Stimulated activated CD8-positive, alpha-beta memory T cell treated with anti-CD3 and anti-CD28 coated beads, Interleukin-12 subunit alpha, Interleukin-12 subunit beta, amount 100 ng/mL, for 24 hours (primary cell): ENCODE results near the gene RAB40B.

Experiments used
- DNase-seq: peaks from one replicate; pipeline ENCODE4 v3.0.0-alpha.2; 2020; ENCODE audit errors: extremely low read depth

RAB40B gene

DNA sequence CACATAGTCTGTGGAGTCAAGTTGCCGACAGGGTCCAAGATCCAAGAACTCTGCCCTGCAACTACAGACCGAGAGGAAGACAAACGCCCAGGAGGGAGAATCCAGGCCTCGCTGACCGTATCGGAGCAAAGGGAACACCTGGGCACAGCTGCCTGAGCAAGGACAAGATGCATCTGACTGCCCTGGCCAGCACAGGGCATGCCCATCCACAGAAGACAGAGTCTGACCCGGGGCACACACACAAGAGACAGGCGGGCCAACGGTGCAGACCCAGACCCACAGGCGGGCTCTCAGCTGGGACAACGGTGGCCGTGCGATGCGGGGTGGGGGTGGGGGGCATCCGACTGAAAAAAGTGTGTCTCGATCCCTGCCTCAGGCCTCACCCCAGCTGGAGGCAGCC is 6.2 kb downstream of the RAB40B start:
- no peak for DNase-seq

DNA sequence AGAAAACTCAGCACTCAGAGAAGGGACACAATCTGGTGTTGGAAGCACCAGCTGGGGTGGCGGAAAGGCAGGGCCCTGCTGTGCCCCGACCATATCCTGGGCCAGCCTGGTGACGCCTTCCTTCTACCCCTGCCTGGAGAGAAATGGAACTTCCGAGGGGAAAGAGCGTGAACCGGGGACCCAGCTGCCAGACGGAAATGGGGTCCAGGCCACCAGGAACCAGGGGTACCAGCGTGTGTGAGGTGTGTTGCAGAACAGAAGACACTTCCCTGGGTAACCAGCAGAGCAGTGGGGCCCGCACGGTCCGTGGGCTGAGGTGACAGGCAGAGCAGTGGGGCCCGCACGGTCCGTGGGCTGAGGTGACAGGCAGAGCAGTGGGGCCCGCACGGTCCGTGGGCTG is 6.8 kb downstream of the RAB40B start:
- no peak for DNase-seq

DNA sequence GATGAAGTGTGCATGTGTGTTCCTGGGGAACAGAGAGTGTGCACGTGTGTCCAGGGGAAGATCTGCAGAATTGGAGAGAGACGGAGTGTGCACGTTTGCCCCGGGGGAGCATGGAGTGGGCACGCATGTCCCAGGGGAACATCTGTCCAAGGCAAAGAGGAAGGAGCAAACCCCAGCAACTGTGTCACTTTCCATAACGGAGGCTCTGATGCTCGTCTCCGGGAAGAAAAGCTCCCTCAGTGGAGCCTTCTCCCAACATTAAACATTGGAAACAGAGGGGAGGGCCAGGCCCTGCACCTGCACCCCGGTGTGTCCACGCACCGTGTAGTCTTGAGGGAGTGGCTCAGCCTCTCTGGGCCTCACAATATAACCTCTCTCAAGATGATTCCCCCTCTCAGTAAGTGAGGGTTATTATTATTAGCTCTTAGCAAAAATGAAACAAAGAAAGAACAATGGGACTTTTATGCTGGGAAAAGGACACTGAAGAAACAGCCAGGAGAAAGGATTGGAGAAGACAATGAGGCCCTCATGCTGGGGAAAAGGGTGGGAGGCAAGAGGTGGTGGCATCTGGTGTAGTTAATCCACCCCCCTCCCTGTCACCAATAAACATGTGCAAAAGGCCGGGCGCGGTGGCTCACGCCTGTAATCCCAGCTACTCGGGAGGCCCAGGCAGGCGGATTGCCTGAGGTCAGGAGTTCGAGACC is 7.6 kb downstream of the RAB40B start:
- DNase-seq = no peak

DNA sequence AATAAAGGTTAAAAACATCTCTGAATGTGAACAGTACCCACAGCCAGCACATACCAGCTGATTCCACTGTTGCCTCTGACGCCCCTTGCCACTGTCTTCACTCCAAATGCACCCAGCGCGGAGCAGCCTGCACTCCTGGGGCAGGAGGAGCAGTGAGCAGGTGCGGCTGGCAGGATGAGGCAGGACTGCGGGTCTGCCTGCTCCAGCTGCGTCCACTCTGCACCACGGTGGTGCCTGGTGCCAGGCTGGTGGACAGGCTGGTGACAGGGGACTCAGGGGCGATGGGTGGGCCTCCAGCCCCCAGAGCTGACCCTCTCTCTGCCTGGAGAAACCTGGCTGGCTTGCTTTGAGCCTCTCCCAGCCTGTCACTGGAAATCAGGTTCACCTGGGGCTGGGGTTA is 9.4 kb downstream of the RAB40B start:
- no peak for DNase-seq

DNA sequence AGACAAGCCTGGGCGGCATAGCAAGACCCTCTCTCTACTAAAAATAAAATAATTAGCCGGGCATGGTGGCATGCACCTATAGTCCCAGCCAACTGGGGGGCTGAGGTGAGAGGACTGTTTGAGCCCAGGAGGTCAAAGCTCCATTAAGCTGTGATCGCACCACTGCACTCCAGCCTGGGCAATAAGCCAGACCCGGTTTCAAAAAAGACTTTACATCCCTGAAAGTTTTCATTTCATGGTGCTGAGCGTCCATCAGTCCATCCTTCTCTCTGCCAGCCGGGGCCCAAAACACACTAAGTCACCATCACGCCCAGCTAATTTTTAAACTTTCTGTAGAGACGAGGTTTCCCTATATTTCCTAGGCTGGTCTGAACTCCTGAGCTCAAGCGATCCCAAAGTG is 10.6 kb downstream of the RAB40B start:
- no peak for DNase-seq

DNA sequence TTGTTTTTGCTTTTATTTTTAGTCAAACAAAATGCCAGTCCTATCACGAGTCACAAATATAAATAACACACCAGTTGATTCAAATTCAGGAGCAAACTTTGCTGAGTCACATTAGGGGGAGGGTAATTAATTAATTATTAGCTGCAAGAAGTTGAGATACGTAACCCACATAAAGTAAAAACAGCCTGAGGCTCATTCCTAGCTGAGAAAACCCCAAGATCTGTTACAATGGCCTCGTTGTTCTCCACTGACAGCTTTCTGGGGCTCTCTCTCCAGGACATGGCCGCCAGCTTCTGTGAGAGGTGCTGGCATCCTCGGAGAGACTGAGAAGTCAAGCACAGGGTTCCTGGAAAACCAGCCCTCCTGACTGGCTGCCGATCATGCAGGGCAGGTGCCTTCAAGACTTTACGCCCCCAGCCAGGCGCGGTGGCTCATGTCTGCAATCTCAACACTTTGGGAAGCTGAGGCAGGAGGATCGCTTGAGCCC is 11.1 kb downstream of the RAB40B start:
- DNase-seq = no peak

DNA sequence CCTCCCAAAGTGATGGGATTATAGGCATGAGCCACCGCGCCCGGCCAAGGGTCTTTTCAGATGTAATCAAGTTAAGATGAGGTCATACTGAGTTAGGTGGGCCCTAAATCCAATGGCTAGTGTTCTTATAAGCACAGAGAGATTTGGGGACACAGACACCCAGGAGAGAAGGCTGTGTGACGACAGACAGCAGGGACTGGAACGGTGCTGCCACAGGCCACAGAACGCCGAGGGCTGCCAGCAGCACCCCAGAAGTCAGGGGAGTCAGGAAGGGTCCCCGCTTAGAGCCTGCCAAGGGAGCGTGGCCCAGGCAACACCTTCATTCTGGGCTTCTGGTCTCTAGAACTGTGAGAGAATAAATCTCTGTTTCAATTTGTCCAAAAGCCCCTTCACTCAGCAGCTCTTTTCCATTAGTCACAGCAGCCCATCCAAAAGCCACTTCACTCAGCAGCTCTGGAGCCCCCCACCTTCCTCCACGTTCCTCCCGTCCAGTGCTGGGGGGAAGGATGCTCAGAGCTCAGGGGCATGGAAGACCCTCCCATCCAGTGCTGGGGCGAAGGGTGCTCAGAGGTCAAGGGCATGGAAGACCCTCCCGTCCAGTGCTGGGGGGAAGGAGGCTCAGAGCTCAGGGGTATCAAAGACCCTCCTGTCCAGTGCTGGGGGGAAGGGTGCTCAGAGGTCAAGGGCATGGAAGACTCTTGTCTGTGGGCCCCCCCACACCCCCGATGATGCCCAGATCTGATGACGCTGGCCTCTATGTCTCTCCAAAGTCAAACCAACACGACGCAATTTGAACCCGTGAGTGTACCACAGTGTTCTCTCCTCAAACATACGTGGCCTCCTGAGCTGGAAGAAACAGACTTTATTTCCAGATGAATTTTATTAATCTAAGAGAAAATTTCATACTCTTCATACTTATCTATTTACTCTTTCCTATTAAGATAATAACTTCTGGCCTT is 11.9 kb downstream of the RAB40B start:
- DNase-seq = no peak

DNA sequence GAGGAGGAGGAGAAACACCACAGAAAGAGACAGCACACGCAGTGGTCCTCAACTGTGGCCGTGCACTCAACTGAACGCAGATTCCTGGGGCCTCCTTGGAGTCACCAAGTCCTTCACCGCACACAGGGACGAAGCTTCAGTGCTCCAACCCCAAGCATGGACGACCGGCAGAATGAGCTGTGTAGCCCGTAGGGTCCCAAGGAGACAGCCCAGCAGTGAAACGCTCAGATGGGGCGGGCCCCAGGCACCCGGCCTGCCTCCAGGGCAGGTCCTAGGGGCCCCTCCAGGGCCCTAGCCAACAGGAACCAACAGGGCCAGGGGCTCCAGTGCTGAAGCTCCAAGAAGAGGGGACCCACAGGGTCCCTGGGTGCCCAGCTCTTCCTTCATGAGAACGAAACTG is 13.2 kb downstream of the RAB40B start:
- DNase-seq = no peak

DNA sequence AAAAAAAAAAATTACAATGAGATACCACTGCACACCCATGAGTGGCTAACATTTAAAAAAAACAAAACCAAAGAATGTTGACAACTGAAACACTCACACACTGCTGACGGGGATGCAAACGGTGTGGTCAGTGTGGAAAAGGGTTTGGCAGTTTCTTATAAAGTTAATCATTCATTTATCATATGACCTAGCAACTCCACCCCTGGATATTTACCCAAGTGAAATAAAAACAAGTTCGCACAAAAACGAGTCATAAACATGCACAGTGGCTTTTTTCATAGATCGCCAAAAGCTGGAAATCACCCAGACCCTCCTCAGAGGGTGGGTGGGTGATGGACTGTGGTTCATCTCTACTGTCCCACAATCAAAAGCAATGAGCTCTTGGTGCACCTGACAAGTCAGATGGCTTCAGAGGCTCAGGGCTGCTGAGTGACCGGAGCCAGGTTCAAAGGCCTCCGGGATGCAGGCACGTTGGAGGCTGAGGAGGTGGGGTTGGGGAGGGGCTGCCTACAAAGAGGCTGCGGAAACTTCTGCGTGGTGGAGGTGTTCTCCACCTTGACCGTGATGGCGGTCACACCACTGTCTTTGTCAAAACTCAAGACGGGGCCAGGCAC is 14.2 kb downstream of the RAB40B start:
- DNase-seq = no peak

DNA sequence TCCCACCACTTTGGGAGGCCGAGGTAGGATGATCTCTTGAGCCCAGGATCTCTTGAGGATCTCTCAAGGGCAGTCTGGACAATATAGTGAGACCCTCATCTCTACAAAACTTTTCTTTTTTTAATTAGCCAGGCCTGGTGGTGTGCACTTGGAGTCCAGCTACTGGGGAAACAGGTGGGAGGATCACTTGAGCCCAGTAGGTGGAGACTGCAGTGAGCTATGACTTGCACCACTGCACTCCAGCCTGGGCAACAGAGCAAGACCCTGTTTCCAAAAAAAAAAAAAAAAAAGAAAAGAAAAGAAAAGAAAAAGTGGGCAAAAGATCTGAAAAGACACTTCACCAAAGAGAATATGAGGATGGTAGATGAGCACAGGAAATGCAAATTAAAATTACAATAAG is 15.0 kb downstream of the RAB40B start:
- no peak for DNase-seq

DNA sequence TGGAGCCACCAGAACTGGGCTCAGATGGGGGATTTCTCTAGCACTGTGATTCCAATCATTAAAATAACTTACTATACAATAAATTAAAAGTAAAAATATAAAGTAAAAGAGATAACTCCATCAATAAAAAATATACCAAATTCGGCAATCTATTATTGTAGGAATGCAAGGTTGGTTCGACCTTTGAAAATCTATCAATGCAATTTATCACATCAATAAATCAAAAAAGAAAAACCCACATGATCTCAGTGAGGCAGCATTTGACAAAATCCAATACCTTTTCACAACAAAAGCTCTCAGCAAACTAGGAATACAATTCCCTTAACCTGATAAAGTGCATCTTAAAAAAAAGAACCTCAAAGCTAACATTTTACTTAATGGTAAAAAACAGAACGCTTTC is 17.0 kb downstream of the RAB40B start:
- no peak for DNase-seq

DNA sequence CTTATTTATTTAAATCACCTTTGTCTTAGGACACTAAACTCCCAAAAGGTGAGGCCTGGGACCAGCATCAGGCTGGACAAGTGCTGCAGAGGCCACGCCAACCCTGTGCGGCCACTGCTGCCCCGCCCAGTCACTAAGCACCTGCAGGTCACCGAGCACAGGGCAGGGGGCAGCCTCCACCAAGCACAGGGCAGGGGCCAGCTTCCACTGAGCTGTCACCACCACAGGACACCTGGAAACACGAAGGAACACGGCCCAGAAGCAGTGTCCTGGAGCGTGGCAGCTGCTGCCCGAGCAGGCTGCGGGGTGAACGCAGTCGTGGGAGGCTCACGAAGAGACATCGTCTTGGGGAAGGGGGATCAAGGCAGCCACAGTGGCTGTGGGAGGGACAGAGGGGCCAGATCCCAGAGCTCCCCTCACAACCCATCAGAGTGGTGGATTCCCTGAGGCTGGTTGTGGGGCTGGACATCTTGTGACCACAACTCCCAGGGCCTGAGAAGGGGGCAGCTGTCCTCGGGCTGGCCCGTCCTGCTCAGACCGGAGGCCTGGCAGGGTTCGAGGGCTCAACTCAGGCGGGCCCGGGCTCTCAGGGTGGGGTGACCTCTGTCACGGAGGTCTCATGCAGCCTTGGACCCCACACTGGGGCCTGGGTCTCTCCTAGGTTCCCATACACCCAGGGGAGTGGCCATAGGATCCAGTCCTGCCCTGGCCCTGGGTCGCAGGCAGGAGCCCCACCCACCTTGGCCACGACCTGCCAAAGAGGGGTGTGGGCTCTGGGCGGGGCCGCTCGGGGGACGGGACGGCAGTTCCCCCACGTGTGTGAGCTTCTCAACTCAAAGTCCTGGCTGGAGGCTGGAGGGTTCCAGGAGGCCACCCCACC is 18.7 kb downstream of the RAB40B start:
- no peak for DNase-seq

DNA sequence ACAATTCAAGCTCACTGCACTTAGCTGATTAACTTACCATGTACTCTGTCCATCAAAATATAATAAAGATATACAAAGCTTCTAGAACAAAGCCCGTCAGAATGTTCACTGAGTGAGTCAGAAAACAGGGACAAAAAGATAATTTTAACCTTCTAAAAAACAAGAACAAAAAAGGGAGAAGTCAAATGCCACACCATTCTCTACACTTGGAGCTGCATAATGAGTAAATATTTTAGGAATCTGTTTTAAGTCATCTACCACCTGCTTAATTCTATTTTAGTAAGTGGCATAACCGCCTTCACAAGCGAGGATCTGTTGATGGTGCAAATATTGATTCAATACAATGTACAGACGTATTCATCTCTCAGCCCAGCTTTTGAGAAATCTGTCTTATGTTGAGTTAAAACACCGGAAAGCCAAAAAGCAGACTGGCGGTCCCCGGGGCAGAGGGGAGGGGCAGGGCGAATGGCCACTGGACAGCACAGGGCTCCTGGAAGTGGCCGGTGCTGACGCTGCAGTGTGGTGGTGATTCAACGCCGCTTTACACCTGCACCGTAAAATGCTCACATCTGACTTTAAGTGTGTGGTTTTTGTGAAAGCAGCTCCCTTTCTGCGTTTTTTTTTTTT is 20.1 kb downstream of the RAB40B start:
- DNase-seq = no peak

DNA sequence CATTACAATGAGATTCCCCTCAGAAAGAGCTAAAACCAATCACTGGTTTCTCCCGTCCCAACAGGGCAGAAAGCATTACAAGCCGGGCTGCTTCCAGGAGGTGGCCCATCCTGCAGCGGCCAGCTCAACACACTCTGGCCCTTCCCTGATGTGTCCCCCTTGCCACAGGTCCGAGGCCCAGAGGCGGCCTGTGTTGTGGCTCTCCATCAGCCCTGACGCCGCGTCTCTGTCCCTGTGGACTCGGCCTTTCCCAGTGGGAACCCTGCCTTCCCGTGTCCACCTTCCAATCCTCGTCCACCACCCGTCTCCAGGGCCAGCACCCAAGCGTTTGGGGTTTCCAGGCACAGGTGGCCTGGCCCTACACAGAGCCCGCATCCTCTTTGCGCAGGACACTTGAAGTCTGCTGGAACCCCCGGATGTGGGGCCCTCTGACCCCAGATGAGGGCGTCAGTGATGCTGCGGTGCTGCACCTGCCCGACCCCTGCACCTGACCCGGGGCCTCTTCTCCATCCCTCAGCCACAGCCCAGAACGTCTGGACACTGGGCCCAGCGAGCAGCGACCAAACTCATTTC is 21.1 kb downstream of the RAB40B start:
- no peak for DNase-seq

DNA sequence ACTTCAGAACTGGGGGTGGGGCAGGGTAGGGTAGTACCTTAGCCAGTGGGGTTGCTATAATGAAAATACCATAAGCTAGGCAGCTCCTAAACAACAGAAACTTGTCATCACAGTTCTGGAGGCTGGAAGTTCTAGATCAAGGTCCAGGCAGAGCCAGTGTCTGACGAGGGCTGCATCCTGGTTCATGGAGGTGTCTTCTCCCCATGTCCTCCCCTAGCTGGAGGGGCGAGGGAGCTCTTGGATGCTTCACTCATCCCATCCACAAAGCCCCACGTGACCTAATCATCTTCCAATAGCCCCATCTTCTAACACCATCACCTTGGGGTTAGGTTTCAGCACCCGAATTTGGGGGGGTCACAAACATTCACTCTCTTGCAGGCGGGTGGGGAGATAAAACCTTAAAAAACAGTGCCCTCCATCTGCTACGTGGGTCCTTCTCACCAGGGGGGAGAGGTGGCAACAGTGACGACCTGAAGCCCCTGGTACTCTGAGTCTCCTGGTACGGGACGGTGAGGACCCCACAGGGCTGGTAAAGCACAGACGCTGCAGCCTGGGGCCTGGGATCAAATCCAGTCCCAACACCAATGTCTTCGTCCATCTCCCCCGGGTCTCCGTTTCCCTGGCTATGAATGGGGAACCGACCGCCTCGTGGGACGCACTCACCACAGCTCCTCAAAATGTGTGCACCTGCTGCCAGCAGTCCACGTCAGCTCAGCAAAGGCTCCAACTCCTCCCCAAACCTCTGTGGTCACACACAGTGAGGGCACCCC is 22.8 kb downstream of the RAB40B start:
- DNase-seq = no peak

DNA sequence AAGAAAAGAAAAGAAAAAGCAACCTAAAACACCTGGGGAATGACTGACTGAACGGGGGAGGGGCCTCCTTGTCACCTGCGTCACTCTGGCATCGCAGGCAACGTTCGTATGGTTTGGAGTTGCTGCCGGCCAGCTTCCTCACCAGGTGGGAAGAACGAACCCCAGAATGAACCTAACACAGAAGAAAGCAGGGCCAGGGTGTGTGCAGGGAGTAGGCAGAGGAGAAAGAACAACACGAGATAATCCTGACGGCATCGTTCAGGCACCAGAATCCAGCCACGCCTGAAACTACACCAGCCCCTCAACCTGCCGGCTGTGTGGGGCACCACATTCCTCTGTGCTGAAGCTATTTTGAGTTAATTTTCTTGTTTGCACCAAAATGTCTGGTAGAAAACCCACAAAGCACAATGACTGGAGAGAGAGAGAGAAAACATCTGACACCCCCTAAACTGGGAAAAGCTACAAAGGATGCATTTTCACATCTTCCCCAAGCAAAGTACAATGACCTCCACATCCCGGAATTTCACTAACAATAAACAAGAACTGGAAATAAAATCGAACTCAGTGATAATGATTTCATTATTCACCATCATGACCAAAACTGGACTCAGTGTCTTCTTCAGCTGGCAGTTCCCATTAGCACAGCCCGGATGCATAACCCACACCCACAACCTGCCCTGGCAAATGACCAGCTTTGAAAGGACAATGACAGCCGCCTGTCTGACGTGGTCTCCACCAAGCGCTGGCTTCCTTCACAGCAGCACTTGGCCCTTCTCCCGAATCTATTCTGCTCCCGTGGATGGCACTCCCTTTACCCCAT is 23.6 kb downstream of the RAB40B start:
- no peak for DNase-seq

DNA sequence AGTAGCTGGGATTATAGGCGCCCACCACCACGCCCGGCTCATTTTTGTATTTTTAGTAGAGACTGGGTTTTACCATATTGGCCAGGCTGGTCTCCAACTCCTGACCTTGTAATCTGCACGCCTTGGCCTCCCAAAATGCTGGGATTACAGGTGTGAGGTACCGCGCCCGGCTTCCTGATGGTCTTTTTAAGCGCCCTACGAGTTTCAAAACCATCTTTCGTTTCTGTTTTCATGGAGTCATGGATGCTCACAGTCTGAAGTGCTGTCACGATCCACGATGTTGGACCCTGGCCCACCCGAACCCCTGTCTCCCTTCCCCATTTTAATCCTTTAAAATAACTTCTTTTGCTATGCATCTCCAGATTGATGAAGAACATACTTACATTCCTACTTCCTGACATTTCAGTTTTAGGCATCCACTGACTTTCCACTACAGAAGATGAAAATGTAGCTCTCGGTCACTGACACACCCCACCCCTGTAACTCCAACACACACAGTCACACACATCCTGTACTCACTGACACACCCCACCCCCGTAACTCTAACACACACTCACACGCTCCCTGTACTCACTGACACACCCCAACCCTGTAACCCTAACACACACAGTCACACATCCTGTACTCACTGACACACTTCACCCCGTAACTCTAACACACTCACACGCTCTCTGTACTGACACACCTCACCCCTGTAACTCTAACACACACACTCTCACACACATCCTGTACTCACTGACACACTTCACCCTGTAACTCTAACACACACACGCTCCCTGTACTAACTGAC is 27.6 kb downstream of the RAB40B start:
- DNase-seq = no peak

DNA sequence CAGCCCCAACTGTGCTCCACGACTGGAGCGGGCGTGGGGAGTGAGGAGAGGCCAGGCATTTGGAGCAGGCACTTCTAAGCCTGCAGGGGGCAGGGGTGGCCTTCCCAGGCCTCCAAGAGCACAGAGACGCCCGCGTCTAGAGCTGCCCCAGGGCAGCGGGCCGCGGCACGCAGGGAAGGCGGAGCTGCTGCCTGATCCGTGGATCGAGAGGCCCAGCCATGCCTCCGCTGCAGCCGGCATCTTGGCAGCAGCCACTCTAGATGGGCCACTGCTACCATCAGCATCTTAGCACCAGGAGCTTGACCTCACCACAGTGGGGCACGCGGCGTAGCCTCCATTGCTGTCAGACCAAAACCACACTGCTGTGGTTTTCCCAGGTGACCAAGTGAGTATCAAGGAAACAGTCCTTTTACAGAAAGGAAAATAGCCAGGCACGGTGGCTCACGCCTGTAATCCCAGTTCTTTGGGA is 29.8 kb downstream of the RAB40B start:
- no peak for DNase-seq
